ENCODE measurements around the gene OSBPL9. TPM values are rescaled to one million over a fixed set of nuclear protein-coding genes. Genes with fewer than 3 reads are reported as not detected.

Gene OSBPL9
- total and polyA plus RNA-seq, 9 of the 15 experiments (the other 6 are each of a cell fraction or from before 2014, with no cell fraction given) = 43.9 to 217 (median 170) TPM

GRCh38 chr1:51697166-51697565, 80.3 kb downstream of the OSBPL9 start:
- Histone ChIP-seq H3K4me3 (no peak overlapping the region), H3K36me3 (ENCODE audit: control insufficient read depth, insufficient read depth, low read length) (no peaks in the 10 kb centered on the region), H3K27ac (ENCODE audit: extremely low read depth, low read depth, low read length) (no peak overlapping the region), H2AFZ (ENCODE audit: low read depth, low read length) (no peak overlapping the region), H3K27me3 (ENCODE audit: control insufficient read depth in 2 of 2, insufficient read depth in 2 of 2, low read length in 2 of 2) (no peaks in the 10 kb centered on the region), H3K9me1 (ENCODE audit: control insufficient read depth, insufficient read depth, low read length) (no peaks in the 10 kb centered on the region), H3K4me1 (replicated peaks in 1 of 2; ENCODE audit: control insufficient read depth in 2 of 2, insufficient read depth in 2 of 2, low read length in 2 of 2) (no peaks in the 10 kb centered on the region; a peak in 1 of 5 replicates), H3K79me2 (ENCODE audit: control insufficient read depth, insufficient read depth, low read length) (no peaks in the 10 kb centered on the region; the same call in 2 of the 3 replicates), H3K9me3 (replicated peaks; ENCODE audit: control insufficient read depth, insufficient read depth, low read depth, low read length) (no peaks in the 10 kb centered on the region), H3K4me2 (ENCODE audit: insufficient read depth, low read length) (no peak overlapping the region), H3K9ac (ENCODE audit: insufficient read depth in 1 of 2, low read depth in 2 of 2, low read length in 2 of 2) (no peak overlapping the region), H4K20me1 (replicated peaks; ENCODE audit: control insufficient read depth, insufficient read depth, low read length) (peaks cover 5% of the 10 kb centered on the region; the same call in 1 of the 2 replicates)
- in situ Hi-C loops (cut with MboI) = no loop called here
- WGBS (ENCODE audit: insufficient coverage, low coverage, missing lambda C conversion rate) = 64% methylated on average over 3 of the region's 3 CpGs
- ChIA-PET CTCF (ENCODE audit: low intra/inter-chr PET ratio) (no interaction called here), POLR2A (interaction anchor here (0.6 to 1.5 kb wide), 3 partner anchors 21 to 200 kb away, joined by 3 to 5 read pairs (median 5); no protein-coding TSS in a partner anchor)
- TF ChIP-seq CEBPB (tag; IDR thresholded peaks at IDR 0.05) (peak; percentile 25; the same call in 1 of the 2 replicates), NRF1 (conservative IDR thresholded peaks at IDR 0.05 in 1 of 2, IDR thresholded peaks at IDR 0.05 in 1 of 2) (no peak)
- no peak for ATAC-seq
- intact Hi-C loops (cut with micrococcal nuclease) = no loop called here
- no peak for DNase-seq (ENCODE audit: extremely low read depth in 1 of 4, low spot score in 3 of 4)
- no peak for FAIRE-seq
- no TSS peak for BruUV-seq (replicated peaks)

GRCh38 chr1:51699391-51699790, 82.5 kb downstream of the OSBPL9 start:
- Histone ChIP-seq H3K4me2 (ENCODE audit: insufficient read depth, low read length) (no peak overlapping the region), H4K20me1 (replicated peaks; ENCODE audit: control insufficient read depth, insufficient read depth, low read length) (peaks cover 5% of the 10 kb centered on the region; the same call in 1 of the 2 replicates), H3K27me3 (ENCODE audit: control insufficient read depth in 2 of 2, insufficient read depth in 2 of 2, low read length in 2 of 2) (no peaks in the 10 kb centered on the region), H3K9me1 (ENCODE audit: control insufficient read depth, insufficient read depth, low read length) (no peaks in the 10 kb centered on the region), H2AFZ (ENCODE audit: low read depth, low read length) (no peak overlapping the region), H3K9ac (ENCODE audit: insufficient read depth in 1 of 2, low read depth in 2 of 2, low read length in 2 of 2) (no peak overlapping the region), H3K27ac (ENCODE audit: extremely low read depth, low read depth, low read length) (no peak overlapping the region), H3K79me2 (ENCODE audit: control insufficient read depth, insufficient read depth, low read length) (no peaks in the 10 kb centered on the region; the same call in 2 of the 3 replicates), H3K4me1 (replicated peaks in 1 of 2; ENCODE audit: control insufficient read depth in 2 of 2, insufficient read depth in 2 of 2, low read length in 2 of 2) (no peaks in the 10 kb centered on the region; a peak in 1 of 5 replicates), H3K36me3 (ENCODE audit: control insufficient read depth, insufficient read depth, low read length) (no peaks in the 10 kb centered on the region), H3K4me3 (no peak overlapping the region), H3K9me3 (replicated peaks; ENCODE audit: control insufficient read depth, insufficient read depth, low read depth, low read length) (no peaks in the 10 kb centered on the region)
- BruUV-seq (replicated peaks) = no TSS peak
- 48% methylated on average over 1 of the region's 1 CpG for WGBS (ENCODE audit: insufficient coverage, low coverage, missing lambda C conversion rate)
- DNase-seq (ENCODE audit: extremely low read depth in 1 of 4, low spot score in 3 of 4) (no peak), ATAC-seq (no peak), FAIRE-seq (no peak)
- in situ Hi-C loops (cut with MboI) = no loop called here
- intact Hi-C loops (cut with micrococcal nuclease) = no loop called here
- POLR2A ChIA-PET = interaction anchor here (0.9 to 3.1 kb wide), 6 partner anchors 10 to 152 kb away, joined by 3 to 20 read pairs (median 4); no protein-coding TSS in a partner anchor
- CTCF ChIA-PET (ENCODE audit: low intra/inter-chr PET ratio) = no interaction called here
- TF ChIP-seq ZNF717 (CRISPR knock-in tag; IDR thresholded peaks at IDR 0.05) (no peak), ZNF398 (CRISPR knock-in tag; IDR thresholded peaks at IDR 0.05) (no peak), PCBP2 (IDR thresholded peaks at IDR 0.05; ENCODE audit: low read depth, low read length, poor library complexity, severe bottlenecking) (no peak), ZBTB7A (IDR thresholded peaks at IDR 0.05; ENCODE audit: borderline replicate concordance, control insufficient read depth, low read depth, low read length) (no peak), ZNF408 (CRISPR knock-in tag; IDR thresholded peaks at IDR 0.05; ENCODE audit: low read depth) (no peak), CEBPB (tag; IDR thresholded peaks at IDR 0.05) (no peak), MLLT1 (IDR thresholded peaks at IDR 0.05) (no peak), NKRF (IDR thresholded peaks at IDR 0.05; ENCODE audit: borderline replicate concordance) (no peak), KLF16 (IDR thresholded peaks at IDR 0.05) (no peak)
